Measurements from ENCODE around the gene RAMP1.

RAMP1 gene

GRCh38 chr2:237876951-237877491 is 17.6 kb downstream of the RAMP1 start:
- DNase-seq = no peak

GRCh38 chr2:237877576-237878307 is 18.3 kb downstream of the RAMP1 start:
- no peak for DNase-seq

GRCh38 chr2:237878321-237879057 is 19.1 kb downstream of the RAMP1 start:
- DNase-seq = no peak

- no peak for DNase-seq
These were observed 19.6 kb downstream of the RAMP1 start for GRCh38 chr2:237879058-237879430.

GRCh38 chr2:237879991-237880560 is 20.7 kb downstream of the RAMP1 start:
- DNase-seq = no peak

GRCh38 chr2:237882510-237883481 is 23.4 kb downstream of the RAMP1 start:
- no peak for DNase-seq

GRCh38 chr2:237883951-237884446 is 24.6 kb downstream of the RAMP1 start:
- DNase-seq = no peak

GRCh38 chr2:237884681-237885080 is 25.3 kb downstream of the RAMP1 start:
- no peak for DNase-seq

- no peak for DNase-seq
These were observed 25.9 kb downstream of the RAMP1 start for GRCh38 chr2:237885111-237885930.

- DNase-seq = no peak
These were observed 26.7 kb downstream of the RAMP1 start for GRCh38 chr2:237885931-237886684.

- DNase-seq = no peak
These were observed 27.5 kb downstream of the RAMP1 start for GRCh38 chr2:237886685-237887481.

- DNase-seq = peak; percentile 62 to 74
These were observed 29.0 kb downstream of the RAMP1 start for GRCh38 chr2:237888389-237888788.

- DNase-seq = no peak
These were observed 29.6 kb downstream of the RAMP1 start for GRCh38 chr2:237889016-237889415.

GRCh38 chr2:237889811-237890210 is 30.4 kb downstream of the RAMP1 start:
- DNase-seq = no peak

- no peak for DNase-seq
These were observed 33.1 kb downstream of the RAMP1 start for GRCh38 chr2:237892478-237892877.

- DNase-seq = no peak
These were observed 33.7 kb downstream of the RAMP1 start for GRCh38 chr2:237892984-237893595.

GRCh38 chr2:237894396-237894979 is 35.1 kb downstream of the RAMP1 start:
- DNase-seq = no peak

- no peak for DNase-seq
These were observed 35.6 kb downstream of the RAMP1 start for GRCh38 chr2:237894986-237895543.

Measured in inflammatory macrophage (primary cell).